GM10266 (cell line): Measurements from ENCODE around the gene SULF2.

Experiments used
- DNase-seq: peaks from one replicate; pipeline ENCODE4 v3.0.0; 2012; ENCODE audit errors: extremely low spot score
- TF ChIP-seq, protein P1 (sequence below): IDR thresholded peaks from 2 replicates; pipeline ENCODE4 v1.5.1; 2012; ENCODE audit warnings: mild to moderate bottlenecking, low read depth; ENCODE audit not compliant: control insufficient read depth, insufficient read depth; ENCODE audit errors: missing control alignments

Gene SULF2

DNA sequence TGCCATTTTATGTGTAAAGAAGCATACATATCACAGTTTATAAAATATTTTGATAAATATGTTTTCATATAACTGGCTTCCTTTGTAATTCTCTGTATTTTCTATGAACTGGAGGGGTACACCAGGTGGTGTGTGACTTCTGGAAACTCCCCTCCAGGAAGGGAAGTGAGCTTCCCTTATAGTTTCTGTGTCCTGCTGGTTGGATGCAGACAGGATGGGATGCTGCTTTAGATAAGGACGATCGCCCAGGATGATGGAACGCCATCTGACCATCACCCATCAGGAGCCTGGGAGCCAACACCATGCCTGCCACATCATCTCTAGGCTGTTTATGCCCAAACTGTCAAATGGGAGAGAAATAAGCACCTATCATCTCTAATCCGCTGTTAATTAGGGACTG lies 66.1 kb downstream of the SULF2 start:
- TF ChIP-seq, protein P1, sequence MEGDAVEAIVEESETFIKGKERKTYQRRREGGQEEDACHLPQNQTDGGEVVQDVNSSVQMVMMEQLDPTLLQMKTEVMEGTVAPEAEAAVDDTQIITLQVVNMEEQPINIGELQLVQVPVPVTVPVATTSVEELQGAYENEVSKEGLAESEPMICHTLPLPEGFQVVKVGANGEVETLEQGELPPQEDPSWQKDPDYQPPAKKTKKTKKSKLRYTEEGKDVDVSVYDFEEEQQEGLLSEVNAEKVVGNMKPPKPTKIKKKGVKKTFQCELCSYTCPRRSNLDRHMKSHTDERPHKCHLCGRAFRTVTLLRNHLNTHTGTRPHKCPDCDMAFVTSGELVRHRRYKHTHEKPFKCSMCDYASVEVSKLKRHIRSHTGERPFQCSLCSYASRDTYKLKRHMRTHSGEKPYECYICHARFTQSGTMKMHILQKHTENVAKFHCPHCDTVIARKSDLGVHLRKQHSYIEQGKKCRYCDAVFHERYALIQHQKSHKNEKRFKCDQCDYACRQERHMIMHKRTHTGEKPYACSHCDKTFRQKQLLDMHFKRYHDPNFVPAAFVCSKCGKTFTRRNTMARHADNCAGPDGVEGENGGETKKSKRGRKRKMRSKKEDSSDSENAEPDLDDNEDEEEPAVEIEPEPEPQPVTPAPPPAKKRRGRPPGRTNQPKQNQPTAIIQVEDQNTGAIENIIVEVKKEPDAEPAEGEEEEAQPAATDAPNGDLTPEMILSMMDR: no peak
- DNase-seq: no peak

DNA sequence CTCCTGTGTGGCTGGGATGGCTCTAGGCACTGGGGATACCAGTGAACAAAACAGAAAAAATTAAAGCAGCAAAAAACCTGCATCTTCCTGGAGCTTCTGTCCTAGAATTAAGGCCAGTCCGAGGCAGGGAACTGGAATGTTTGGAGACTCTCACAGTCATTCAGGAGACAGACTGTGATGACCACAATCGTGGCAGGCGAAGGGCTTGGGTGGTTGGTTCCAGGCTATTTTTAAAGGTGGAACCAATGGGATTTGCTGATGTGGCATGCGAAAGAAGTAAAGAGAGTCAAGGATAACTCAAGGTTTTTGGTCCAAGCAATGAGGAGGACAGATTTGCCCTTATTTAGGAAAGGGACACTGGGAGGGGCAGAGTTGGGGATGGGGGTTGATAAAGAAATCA lies 66.9 kb downstream of the SULF2 start:
- no peak for DNase-seq
- TF ChIP-seq, protein P1: no peak

DNA sequence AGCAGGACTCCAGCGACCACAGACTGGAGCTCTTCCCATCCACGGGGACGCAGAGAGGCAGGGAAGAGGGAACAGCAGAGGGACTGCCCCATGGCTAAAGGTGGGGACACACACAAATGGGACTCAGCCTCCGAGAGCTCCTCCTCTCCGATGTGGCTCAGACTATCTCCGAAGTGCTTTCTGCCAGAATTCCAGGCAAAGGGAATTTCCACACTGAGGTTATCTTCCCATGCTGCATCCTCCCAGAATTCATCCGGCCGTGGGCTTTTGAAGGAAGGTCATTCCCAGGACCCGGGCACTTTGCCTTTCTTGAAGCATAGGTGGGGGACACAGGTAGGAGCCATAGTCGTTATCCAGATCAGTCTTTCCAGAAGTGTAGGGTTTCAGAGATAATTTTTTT lies 67.9 kb downstream of the SULF2 start:
- DNase-seq: no peak

DNA sequence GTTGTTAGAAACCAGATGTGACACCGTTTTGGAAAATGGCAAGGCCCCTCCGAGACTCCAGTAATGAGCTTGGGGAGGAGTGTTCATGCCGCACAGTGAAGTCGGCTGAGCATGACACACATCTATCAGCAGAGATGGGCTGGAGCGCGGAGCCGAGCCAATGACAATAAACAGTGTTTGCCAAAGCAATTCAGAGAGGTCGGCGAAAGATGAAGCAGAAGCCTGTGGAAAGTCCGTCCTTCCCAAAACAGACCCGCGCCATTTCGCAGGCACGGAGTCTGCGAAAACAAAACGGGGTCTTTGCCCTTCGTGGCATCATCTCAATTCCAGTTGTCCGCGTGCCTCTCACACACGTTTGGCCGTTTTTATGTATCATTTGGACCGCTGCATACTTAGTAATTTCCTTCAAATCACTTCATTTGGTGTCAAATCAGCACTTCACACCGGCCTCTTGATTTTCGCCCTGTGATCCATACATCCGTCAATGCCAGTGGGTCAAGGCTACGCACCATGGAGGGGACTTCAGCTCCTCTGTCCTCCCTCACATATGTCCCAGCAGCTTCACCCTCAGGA lies 71.3 kb downstream of the SULF2 start:
- TF ChIP-seq, protein P1: no peak
- no peak for DNase-seq

More for the DNA sequence above, 67.9 kb downstream of the SULF2 start:
- TF ChIP-seq, protein P1: no peak

DNA sequence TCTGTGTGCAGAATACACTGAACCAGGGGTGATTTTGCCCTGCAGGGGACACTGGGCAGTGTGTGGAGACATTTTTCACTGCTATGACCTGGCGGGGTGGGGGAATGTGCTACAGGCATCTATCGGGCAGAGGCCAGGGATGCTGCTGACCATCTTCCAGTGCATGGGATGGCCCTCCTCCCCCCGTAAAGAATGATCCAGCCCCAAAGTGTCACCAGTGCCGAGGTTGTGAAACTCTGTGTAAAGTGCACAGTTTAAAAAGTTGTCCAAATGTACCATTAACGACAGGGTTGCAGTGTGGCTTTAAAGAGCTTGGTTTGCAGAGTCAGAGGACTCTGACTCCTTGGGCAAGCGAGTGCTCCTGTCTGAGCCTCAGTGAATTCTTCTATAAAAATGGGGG lies 72.1 kb downstream of the SULF2 start:
- no peak for DNase-seq
- TF ChIP-seq, protein P1: no peak

DNA sequence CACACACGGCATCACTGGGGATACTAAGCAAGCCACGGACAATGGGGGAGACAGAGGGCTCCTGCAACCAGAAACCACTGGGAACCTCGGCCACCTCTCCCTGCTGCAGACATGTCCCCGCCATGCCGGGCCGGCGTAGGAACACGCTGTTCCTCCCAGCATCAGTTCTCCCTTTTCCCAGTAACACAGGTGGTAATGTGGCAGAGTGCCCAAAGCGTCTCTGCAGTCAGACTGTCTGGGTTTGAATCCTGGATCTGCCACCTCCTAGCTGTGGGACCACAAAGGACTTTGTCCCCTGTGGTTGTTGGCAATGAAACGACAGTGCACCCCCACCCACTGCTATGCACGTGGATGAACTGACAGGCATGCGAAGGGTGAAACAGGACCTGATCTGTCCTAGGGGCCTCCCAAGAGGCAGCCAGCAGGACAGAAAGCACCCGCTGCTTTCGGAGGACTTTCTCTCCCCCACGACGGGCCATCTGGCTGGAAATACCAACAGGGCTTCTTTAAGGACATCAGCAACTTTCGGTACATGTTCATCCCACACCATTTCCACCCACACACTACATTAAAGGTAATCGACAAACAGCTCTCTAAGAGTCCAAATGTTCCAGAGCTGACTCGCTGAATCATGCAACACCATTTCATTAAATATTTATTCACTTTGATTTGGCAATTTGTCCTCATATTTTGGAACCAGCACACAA lies 74.1 kb downstream of the SULF2 start:
- no peak for DNase-seq
- TF ChIP-seq, protein P1: no peak

DNA sequence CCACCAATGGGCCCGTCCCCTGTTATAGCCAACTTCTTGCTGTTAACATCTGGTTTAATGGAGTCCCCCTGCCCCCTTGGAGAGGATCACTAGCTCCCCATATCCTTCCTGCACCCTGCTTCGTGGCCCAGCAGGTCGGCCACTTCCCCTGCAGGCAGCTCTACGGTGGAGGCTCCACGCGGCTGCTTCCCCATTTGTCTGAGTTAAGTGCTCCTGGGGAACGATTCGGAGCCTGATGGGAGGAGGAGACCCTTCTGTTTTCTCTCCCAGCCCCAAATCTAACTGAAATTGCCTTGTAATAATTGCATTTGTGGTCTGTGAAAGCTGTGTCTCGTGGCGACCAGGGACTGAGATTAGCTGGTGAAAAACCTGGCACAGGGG lies 74.6 kb downstream of the SULF2 start:
- no peak for DNase-seq
- TF ChIP-seq, protein P1: no peak
